SK-N-SH (cell line): ENCODE results near the gene LYL1. TPM values are rescaled to one million over a fixed set of nuclear protein-coding genes. Genes with fewer than 3 reads are reported as not detected.

Source experiments
- CTCF ChIA-PET: fragments of 300-600, 350-600 bp; formaldehyde crosslinking; extraction: SDS; loops from one replicate; lab custom pipeline; 2021; lab: Yijun Ruan, JAX
- POLR2A ChIA-PET: fragments of 350-600 bp; sonication (Branson Sonifier 250); formaldehyde crosslinking; extraction: SDS; loops from one replicate; lab custom pipeline; 2020; ENCODE audit warnings: antibody characterized with exemption, inconsistent platforms; lab: Yijun Ruan, JAX
- DNase-seq: peaks from one replicate; pipeline ENCODE4 v3.0.0; 2012
- H2AFZ ChIP-seq: fragments of 200-600 bp; sonication (generic); 2 replicates; pipeline ENCODE4 v1.8.1; 2016; ENCODE audit warnings: antibody characterized with exemption, mild to moderate bottlenecking, low read depth
- H3F3A ChIP-seq: fragments of 200-600 bp; sonication (generic); replicated peaks from 2 replicates; pipeline ENCODE3; 2016; ENCODE audit warnings: antibody characterized with exemption, mild to moderate bottlenecking; ENCODE audit not compliant: insufficient read depth
- H3K27ac ChIP-seq, 2 experiments: fragments of 200-500 bp in 1 of 2; fragments of 200-600 bp in 1 of 2; sonication (Bioruptor generic) in 1 of 2; sonication (generic), shearing (Covaris generic) in 1 of 2; 2 replicates each; pipeline versions ENCODE4 v1.5.1 to v1.6.1; 2014 to 2016; ENCODE audit warnings: low read depth in 2 of 2, inconsistent platforms in 1 of 2, low read length in 1 of 2, mild to moderate bottlenecking in 1 of 2, mixed read lengths in 1 of 2
- H3K27me3 ChIP-seq: fragments of 200-600 bp; sonication (generic), shearing (Covaris generic); 2 replicates; pipeline ENCODE4 v1.6.1; 2016; ENCODE audit warnings: mixed run types; ENCODE audit not compliant: insufficient read depth
- H3K36me3 ChIP-seq, 2 experiments: fragments of 200-500 bp in 1 of 2; fragments of 200-600 bp in 1 of 2; sonication (Bioruptor generic) in 1 of 2; sonication (generic) in 1 of 2; replicated peaks in 1 of 2; 2 replicates each; pipeline versions ENCODE3 to v1.5.1; 2014 to 2016; ENCODE audit warnings: low read length in 1 of 2, mild to moderate bottlenecking in 1 of 2; ENCODE audit not compliant: insufficient read depth in 2 of 2, control insufficient read depth in 1 of 2
- H3K4me1 ChIP-seq, 2 experiments: fragments of 200-500 bp in 1 of 2; fragments of 200-600 bp in 1 of 2; sonication (Bioruptor generic) in 1 of 2; sonication (generic), shearing (Covaris generic) in 1 of 2; 2 replicates each; pipeline versions ENCODE4 v1.5.1 to v1.6.1; 2014 to 2016; ENCODE audit warnings: low read depth in 1 of 2, low read length in 1 of 2, mixed run types in 1 of 2; ENCODE audit not compliant: insufficient read depth in 2 of 2, control insufficient read depth in 1 of 2
- H3K4me2 ChIP-seq: fragments of 200-600 bp; sonication (generic), shearing (Covaris generic); 2 replicates; pipeline ENCODE4 v1.6.1; 2017; ENCODE audit warnings: mixed run types
- H3K4me3 ChIP-seq, 2 experiments: fragments of 200-500 bp in 1 of 2; fragments of 200-600 bp in 1 of 2; sonication (Bioruptor generic) in 1 of 2; sonication (generic), shearing (Covaris generic) in 1 of 2; 2 replicates each; pipeline versions ENCODE4 v1.5.1 to v1.8.1; 2014 to 2016; ENCODE audit warnings: low read depth in 2 of 2, inconsistent platforms in 1 of 2, low read length in 1 of 2, mild to moderate bottlenecking in 1 of 2, mixed read lengths in 1 of 2, moderate library complexity in 1 of 2
- H3K79me2 ChIP-seq: fragments of 200-600 bp; sonication (generic); 2 replicates; pipeline ENCODE4 v1.8.1; 2017; ENCODE audit warnings: mild to moderate bottlenecking; ENCODE audit not compliant: insufficient read depth
- H3K9ac ChIP-seq: fragments of 200-600 bp; sonication (generic); 2 replicates; pipeline ENCODE4 v1.6.1; 2017; ENCODE audit warnings: mixed run types
- H3K9me2 ChIP-seq: fragments of 200-600 bp; sonication (generic); 2 replicates; pipeline ENCODE4 v1.6.1; 2017; ENCODE audit warnings: mixed run types
- H3K9me3 ChIP-seq: fragments of 200-600 bp; sonication (generic); 2 replicates; pipeline ENCODE4 v1.6.1; 2017; ENCODE audit warnings: mixed run types, mild to moderate bottlenecking, moderate library complexity
- H4K20me1 ChIP-seq: fragments of 200-600 bp; sonication (generic); 2 replicates; pipeline ENCODE4 v1.6.1; 2017; ENCODE audit warnings: mild to moderate bottlenecking, mixed run types; ENCODE audit not compliant: insufficient read depth
- ELF1 ChIP-seq: IDR thresholded peaks from 2 replicates; pipeline ENCODE4 v1.4.0; 2012
- EP300 ChIP-seq, 2 experiments: IDR thresholded peaks; 2 replicates each; pipeline versions ENCODE4 v1.4.0 to v1.6.1; 2012; ENCODE audit warnings: borderline replicate concordance in 1 of 2, low read depth in 1 of 2, low read length in 1 of 2
- FOXJ3 ChIP-seq: sonication (generic); formaldehyde crosslinking; IDR thresholded peaks from 2 replicates; pipeline ENCODE4 v1.5.1; 2020; ENCODE audit warnings: mild to moderate bottlenecking, missing genetic modification reagents
- FOXM1 ChIP-seq: IDR thresholded peaks from 2 replicates; pipeline ENCODE4 v1.4.0; 2012; ENCODE audit warnings: low read depth, mild to moderate bottlenecking
- IRF3 ChIP-seq: fragments of 150-350 bp; IDR thresholded peaks from 2 replicates; pipeline ENCODE4 v1.6.1; 2016; ENCODE audit warnings: mild to moderate bottlenecking, low read depth, low read length
- JUND ChIP-seq: IDR thresholded peaks from 2 replicates; pipeline ENCODE4 v1.4.0; 2012
- MEF2A ChIP-seq: IDR thresholded peaks from 2 replicates; pipeline ENCODE4 v1.4.0; 2012; ENCODE audit warnings: low read depth, borderline replicate concordance
- MXI1 ChIP-seq: IDR thresholded peaks from 2 replicates; pipeline ENCODE4 v1.6.1; 2012; ENCODE audit warnings: mild to moderate bottlenecking, low read depth, low read length, improper control_type of control experiment
- NRF1 ChIP-seq: IDR thresholded peaks from 2 replicates; pipeline ENCODE4 v1.6.1; 2012; ENCODE audit warnings: low read depth, mild to moderate bottlenecking, low read length
- PBX3 ChIP-seq: IDR thresholded peaks from 2 replicates; pipeline ENCODE4; 2012
- RAD21 ChIP-seq: IDR thresholded peaks from 2 replicates; pipeline ENCODE4 v1.6.1; 2012; ENCODE audit warnings: mild to moderate bottlenecking, low read length
- RCOR1 ChIP-seq: fragments of 150-350 bp; IDR thresholded peaks from 2 replicates; pipeline ENCODE4 v1.6.1; 2017; ENCODE audit warnings: antibody characterized with exemption, low read length
- REST ChIP-seq: IDR thresholded peaks from 2 replicates; pipeline ENCODE4 v1.6.1; 2012; ENCODE audit warnings: mild to moderate bottlenecking, low read depth, low read length, moderate library complexity
- RFX5 ChIP-seq: IDR thresholded peaks from 2 replicates; pipeline ENCODE4 v1.6.1; 2012; ENCODE audit warnings: mild to moderate bottlenecking, improper control_type of control experiment, low read length
- RXRA ChIP-seq: IDR thresholded peaks from 2 replicates; pipeline ENCODE4 v1.4.0; 2012; ENCODE audit warnings: low read depth, mild to moderate bottlenecking, borderline replicate concordance
- SIN3A ChIP-seq: IDR thresholded peaks from 2 replicates; pipeline ENCODE4 v1.6.1; 2012; ENCODE audit warnings: low read depth, mild to moderate bottlenecking, low read length, moderate library complexity, borderline replicate concordance
- TCF12 ChIP-seq: IDR thresholded peaks from 2 replicates; pipeline ENCODE4 v1.4.0; 2012
- TEAD4 ChIP-seq: IDR thresholded peaks from 2 replicates; pipeline ENCODE4 v1.4.0; 2012; ENCODE audit warnings: mild to moderate bottlenecking, borderline replicate concordance; ENCODE audit not compliant: insufficient read depth
- USF2 ChIP-seq: fragments of 150-350 bp; IDR thresholded peaks from 2 replicates; pipeline ENCODE4 v1.6.1; 2017; ENCODE audit warnings: antibody characterized with exemption, low read length, low read depth, borderline replicate concordance
- YY1 ChIP-seq: IDR thresholded peaks from 2 replicates; pipeline ENCODE4 v1.4.0; 2012; ENCODE audit warnings: low read depth, mild to moderate bottlenecking
- WGBS: methylation state at CpG from one replicate; pipeline ENCODE4 v1.1.6; 2017; ENCODE audit warnings: low lambda C conversion rate; 5-methylcytosine and 5-hydroxymethylcytosine counted together
- polyA plus RNA-seq, 3 experiments: library from polyadenylated mRNA; depleted of rRNA; stranded (reverse); fragments of >200 nt; gene quantifications; 2 replicates each; pipeline ENCODE4 v1.2.3, GENCODE V29; 2012

The LYL1 gene
- polyA plus RNA-seq, 1 of the 3 experiments (the other 2 are of a cell fraction) = 2.2 TPM

- no peaks in the 10 kb centered on the region for H3K9me3 ChIP-seq
- no peak overlapping the region for H2AFZ ChIP-seq
- no peak for DNase-seq
- H3K9me2 ChIP-seq = no peaks in the 10 kb centered on the region
- TF ChIP-seq NRF1 (no peak), RXRA (no peak), PBX3 (no peak), ELF1 (no peak), FOXM1 (no peak), MEF2A (no peak), RCOR1 (no peak), USF2 (no peak), SIN3A (no peak), RFX5 (no peak)
- TF ChIP-seq, all 33 proteins: peak for 0
- Histone ChIP-seq H3K4me3 (no peak overlapping the region), H3K4me1 (peaks cover 19 to 42% of the 10 kb centered on the region in 2 experiments), H3K27ac (no peak overlapping the region; a peak in 1 of 4 replicates), H3K79me2 (no peaks in the 10 kb centered on the region), H3F3A (no peaks in the 10 kb centered on the region), H3K36me3 (peaks cover 0 to 27% of the 10 kb centered on the region in 2 experiments), H3K4me2 (no peak overlapping the region), H3K9ac (no peak overlapping the region), H3K27me3 (no peaks in the 10 kb centered on the region), H4K20me1 (no peaks in the 10 kb centered on the region)
- CTCF ChIA-PET = interaction anchor here (0.9 to 9.2 kb wide), 6 partner anchors 20 to 113 kb away, joined by 3 to 603 read pairs (median 22); partner anchors contain the start of gene DAND5
- 96% methylated on average over 30 of the region's 37 CpGs for WGBS
- POLR2A ChIA-PET = no interaction called here
Observed at GRCh38 chr19:13087795-13088537, 14.7 kb downstream of the LYL1 start.

- H3K9me2 ChIP-seq = no peaks in the 10 kb centered on the region
- H3F3A ChIP-seq = no peaks in the 10 kb centered on the region
- no peak overlapping the region for H3K9ac ChIP-seq
- no peaks in the 10 kb centered on the region for H3K9me3 ChIP-seq
- no peaks in the 10 kb centered on the region for H4K20me1 ChIP-seq
- peaks cover 19 to 41% of the 10 kb centered on the region in 2 experiments for H3K4me1 ChIP-seq
- no peak overlapping the region for H3K4me2 ChIP-seq
- no peak overlapping the region for H2AFZ ChIP-seq
- peaks cover 0 to 32% of the 10 kb centered on the region in 2 experiments for H3K36me3 ChIP-seq
- ChIA-PET CTCF (interaction anchor here (0.9 to 6.6 kb wide), 4 partner anchors 19 to 109 kb away, joined by 3 to 34 read pairs (median 8); no protein-coding TSS in a partner anchor), POLR2A (no interaction called here)
- H3K4me3 ChIP-seq = no peak overlapping the region
- H3K27ac ChIP-seq = no peak overlapping the region; a peak in 1 of 4 replicates
- no peaks in the 10 kb centered on the region for H3K27me3 ChIP-seq
- no peak for DNase-seq
- 94% methylated on average over 8 of the region's 12 CpGs for WGBS
- H3K79me2 ChIP-seq = no peaks in the 10 kb centered on the region
- no peak for TF ChIP-seq TCF12
- TF ChIP-seq MXI1 = no peak
- TF ChIP-seq SIN3A = no peak
- TF ChIP-seq JUND = no peak
- no peak for TF ChIP-seq PBX3
- TF ChIP-seq YY1 = no peak
- TF ChIP-seq IRF3 = no peak
- TF ChIP-seq FOXJ3 (CRISPR knock-in tag) = no peak
- no peak for TF ChIP-seq EP300 (IDR thresholded peaks at IDR 0.05; ENCODE audit: borderline replicate concordance in 1 of 2, low read depth in 1 of 2, low read length in 1 of 2)
- TF ChIP-seq REST = no peak
- no peak for TF ChIP-seq RAD21
- TF ChIP-seq TEAD4 = no peak
Observed at GRCh38 chr19:13087295-13087694, 15.4 kb downstream of the LYL1 start.
